SH-SY5Y (cell line): ENCODE data around the gene GPR55.

Experiments used
- GATA2 ChIP-seq: IDR thresholded peaks from 2 replicates; pipeline ENCODE4 v1.6.1; 2011; ENCODE audit warnings: mild to moderate bottlenecking, low read depth, low read length
- GATA3 ChIP-seq: IDR thresholded peaks from 2 replicates; pipeline ENCODE4 v1.6.1; 2011; ENCODE audit warnings: low read depth, mild to moderate bottlenecking, low read length, moderate library complexity

GPR55 gene

GRCh38 chr2:230932556-230933511 is 7.8 kb upstream of the GPR55 start:
- TF ChIP-seq GATA2: no peak
- no peak for TF ChIP-seq GATA3

- no peak for TF ChIP-seq GATA2
- no peak for TF ChIP-seq GATA3
Observed at GRCh38 chr2:230931556-230932231, 6.7 kb upstream of the GPR55 start.

DNA sequence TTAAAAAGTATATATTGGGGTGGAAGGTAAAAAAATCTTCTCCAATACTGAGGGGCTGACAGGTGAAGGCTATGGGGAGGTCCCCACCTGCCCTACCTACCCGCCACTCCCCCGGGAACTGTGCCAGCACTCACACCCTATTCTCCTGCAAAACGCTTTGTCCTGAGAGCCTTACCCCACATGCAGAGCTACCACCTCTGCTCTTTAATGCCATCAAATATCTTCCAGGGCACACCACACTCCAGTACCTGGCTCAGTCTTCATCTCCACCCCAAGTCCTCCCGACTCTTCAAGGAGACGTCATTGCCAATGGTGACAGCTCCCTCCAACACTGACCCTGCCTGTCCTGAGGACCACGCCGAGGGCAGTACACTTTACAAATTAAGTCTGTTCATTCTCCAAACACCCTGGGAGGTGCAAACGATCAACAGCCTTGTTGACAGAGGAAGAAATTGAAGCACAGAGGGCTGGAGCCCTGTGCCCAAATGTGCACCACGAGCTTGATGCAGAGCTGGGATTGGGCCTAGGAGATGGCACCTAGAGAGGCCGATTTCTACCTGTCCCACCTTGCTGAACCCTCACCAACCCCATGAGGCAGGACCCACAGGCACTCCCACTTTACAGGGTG is 6.0 kb upstream of the GPR55 start:
- TF ChIP-seq GATA2 (no peak), GATA3 (no peak)

DNA sequence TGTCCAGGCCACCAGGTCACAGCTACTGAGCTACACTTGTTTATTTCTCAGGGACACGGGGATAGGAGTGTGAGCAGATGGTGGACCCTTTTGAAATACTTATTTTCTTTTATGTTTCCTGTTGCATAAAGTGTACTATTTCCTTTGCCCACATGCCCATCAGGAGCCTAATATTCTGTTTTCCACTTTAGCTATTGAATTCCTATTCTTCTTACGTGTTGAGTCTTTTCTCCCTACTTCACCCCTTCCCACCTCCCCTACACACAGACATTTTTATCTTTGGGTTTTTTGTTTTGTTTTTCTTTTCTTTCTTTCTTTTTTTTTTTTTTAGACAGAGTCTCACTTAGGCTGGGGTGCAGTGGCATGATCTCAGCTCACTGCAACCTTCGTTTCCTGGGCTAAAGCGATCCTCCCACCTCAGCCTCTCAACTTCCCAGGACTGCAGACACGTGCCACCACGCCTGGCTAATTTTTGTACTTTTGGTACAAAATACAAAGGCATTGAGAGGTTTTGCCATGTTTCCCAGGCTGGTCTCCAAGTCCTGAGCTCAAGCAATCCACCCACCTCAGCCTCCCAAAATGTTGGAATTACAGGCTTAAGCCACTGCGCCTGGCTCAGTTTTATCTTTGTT is 5.2 kb upstream of the GPR55 start:
- TF ChIP-seq GATA3: no peak
- TF ChIP-seq GATA2: no peak

DNA sequence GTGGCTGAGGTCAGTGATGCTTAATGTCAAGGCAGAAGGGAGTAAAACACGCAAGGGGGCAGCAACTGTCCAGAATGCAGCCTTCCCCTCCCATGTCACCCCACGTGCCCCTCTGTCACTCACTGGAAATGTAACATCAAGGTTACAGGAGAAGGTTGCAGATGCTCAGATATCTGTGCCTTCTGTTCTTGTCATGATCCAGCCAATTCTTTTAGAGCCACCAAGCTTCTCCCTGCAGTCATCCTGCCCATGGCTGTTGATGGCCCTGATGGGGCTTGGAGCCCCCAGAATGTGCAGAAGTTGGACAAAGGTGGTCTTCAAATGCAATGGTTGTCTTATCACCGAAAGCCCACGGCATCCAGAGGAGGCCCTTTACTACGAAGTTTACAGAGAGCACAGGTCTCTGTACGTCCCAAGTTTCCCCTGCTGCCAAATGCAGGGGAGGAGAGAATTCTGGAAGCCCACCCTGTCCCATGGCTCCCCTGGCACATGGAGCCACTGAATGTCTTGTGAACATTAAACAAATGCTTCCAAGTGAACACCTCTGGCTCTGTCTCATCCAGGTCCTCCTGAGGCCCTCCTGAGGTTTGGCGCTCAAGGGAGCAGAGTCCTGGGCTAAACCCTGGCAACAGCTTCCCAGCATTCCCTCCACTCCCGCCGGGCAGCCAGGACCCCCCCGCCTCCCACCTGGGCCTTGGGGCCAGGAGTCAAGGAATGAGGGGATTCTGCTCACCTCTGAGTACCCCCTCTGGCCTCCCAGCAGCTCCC is 4.5 kb upstream of the GPR55 start:
- TF ChIP-seq GATA3 (no peak), GATA2 (no peak)

- TF ChIP-seq GATA2 (no peak), GATA3 (no peak)
Observed at GRCh38 chr2:230928701-230929380, 3.8 kb upstream of the GPR55 start.

- no peak for TF ChIP-seq GATA3
- no peak for TF ChIP-seq GATA2
Observed at GRCh38 chr2:230927711-230928341, 2.8 kb upstream of the GPR55 start.

- TF ChIP-seq GATA2: no peak
- no peak for TF ChIP-seq GATA3
Observed at GRCh38 chr2:230925879-230926765, 1.1 kb upstream of the GPR55 start.

GRCh38 chr2:230925443-230925878 is 419 bp upstream of the GPR55 start:
- TF ChIP-seq GATA2 (no peak), GATA3 (no peak)

GRCh38 chr2:230924092-230924469 is 961 bp downstream of the GPR55 start:
- TF ChIP-seq GATA2 (no peak), GATA3 (no peak)

GRCh38 chr2:230922951-230923717 is 1.9 kb downstream of the GPR55 start:
- TF ChIP-seq GATA2 (no peak), GATA3 (no peak)
